Testis (tissue), 3 donors: ENCODE data around the gene APBB1IP. TPM values are rescaled to one million over a fixed set of nuclear protein-coding genes. Genes with fewer than 3 reads are reported as not detected.

Experiments
- DNase-seq: peaks from one replicate; pipeline ENCODE4 v3.0.0-alpha.2; 2019
- H3K27ac ChIP-seq, 2 donors: fragments of 200-600 bp; sonication (generic); one replicate each; pipeline ENCODE4 v1.5.1; 2019
- H3K27me3 ChIP-seq: fragments of 200-600 bp; sonication (generic); one replicate; pipeline ENCODE4 v1.5.1; 2019
- H3K36me3 ChIP-seq: fragments of 200-600 bp; sonication (generic); one replicate; pipeline ENCODE4 v1.5.1; 2017; ENCODE audit warnings: low read depth; ENCODE audit errors: missing control alignments
- H3K4me1 ChIP-seq: fragments of 200-600 bp; sonication (generic); one replicate; pipeline ENCODE4 v1.5.1; 2019
- H3K4me3 ChIP-seq, 2 donors: fragments of 200-600 bp; sonication (generic); one replicate each; pipeline ENCODE4 v1.5.1; 2017 to 2019
- H3K9me3 ChIP-seq: fragments of 200-600 bp; sonication (generic); one replicate; pipeline ENCODE4 v1.5.1; 2017
- POLR2A ChIP-seq: fragments of 450-650 bp; IDR thresholded peaks from one replicate; pipeline ENCODE4 v1.6.1; 2017; ENCODE audit warnings: antibody characterized with exemption, mild to moderate bottlenecking, moderate library complexity
- WGBS, 2 donors: methylation state at CpG; one replicate each; pipeline ENCODE4 v1.1.5; 2018; 5-methylcytosine and 5-hydroxymethylcytosine counted together
- intact Hi-C: fragments of 100-400 bp; cut with DNase I; formaldehyde crosslinking; loops from one replicate; pipeline ENCODE4 v1.15.1; 2023; ENCODE audit warnings: low total_unique reads
- polyA plus RNA-seq: library from polyadenylated mRNA; stranded (reverse); fragments of 350-450 nt; fragmentation: Illumina TruSeq; extraction: RNeasy Lipid Tissue Mini Kit (QIAGEN cat#74804); gene quantifications from one replicate; pipeline ENCODE4 v1.2.3, GENCODE V29; 2014; ENCODE audit warnings: low read depth, low replicate concordance; ENCODE audit not compliant: insufficient read depth
- total RNA-seq, 2 donors: library from RNA; depleted of rRNA; stranded (reverse); fragments of >200 nt; gene quantifications; one replicate each; pipeline ENCODE4 v1.2.3, GENCODE V29; 2016
- TF ChIP-seq, protein P1 (sequence below), 3 experiments: fragments of 450-650 bp in 2 of 3; fragments of 200-600 bp in 1 of 3; sonication (generic) in 1 of 3; IDR thresholded peaks; one replicate each; pipeline ENCODE4 v1.5.1; 2016 to 2019; ENCODE audit warnings: antibody characterized with exemption in 3 of 3, mild to moderate bottlenecking in 2 of 3, moderate library complexity in 1 of 3

Gene APBB1IP
- total and polyA plus RNA-seq, 3 donors from 2014 or later = 0.55 to 3.0 (median 2.0) TPM

DNA sequence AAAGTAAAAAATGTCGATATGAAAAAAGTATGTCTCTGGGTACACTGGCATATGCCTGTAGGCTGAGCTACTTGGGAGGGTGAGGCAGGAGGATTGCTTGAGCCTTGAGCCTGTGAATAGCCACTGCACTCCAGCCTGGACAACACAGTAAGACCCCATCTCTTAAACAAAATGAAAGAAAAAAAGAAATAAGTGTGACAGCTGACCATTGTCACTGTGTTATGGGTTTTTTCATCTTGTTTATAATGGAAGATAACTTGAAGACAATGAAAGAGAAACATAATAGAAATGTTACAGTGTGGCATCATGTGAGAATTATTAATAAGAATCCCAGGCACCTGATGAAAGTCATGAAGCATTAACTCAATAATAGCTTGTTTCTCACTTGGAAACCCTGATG is 75.0 kb downstream of the APBB1IP start:
- Histone ChIP-seq H3K36me3 (no peaks in the 10 kb centered on the region), H3K4me1 (no peaks in the 10 kb centered on the region), H3K27ac (no peak overlapping the region), H3K27me3 (no peaks in the 10 kb centered on the region), H3K4me3 (no peak overlapping the region), H3K9me3 (no peaks in the 10 kb centered on the region)
- WGBS, 2 donors = 86 to 96% methylated on average over 1 of the region's 1 CpG
- TF ChIP-seq, protein P1, sequence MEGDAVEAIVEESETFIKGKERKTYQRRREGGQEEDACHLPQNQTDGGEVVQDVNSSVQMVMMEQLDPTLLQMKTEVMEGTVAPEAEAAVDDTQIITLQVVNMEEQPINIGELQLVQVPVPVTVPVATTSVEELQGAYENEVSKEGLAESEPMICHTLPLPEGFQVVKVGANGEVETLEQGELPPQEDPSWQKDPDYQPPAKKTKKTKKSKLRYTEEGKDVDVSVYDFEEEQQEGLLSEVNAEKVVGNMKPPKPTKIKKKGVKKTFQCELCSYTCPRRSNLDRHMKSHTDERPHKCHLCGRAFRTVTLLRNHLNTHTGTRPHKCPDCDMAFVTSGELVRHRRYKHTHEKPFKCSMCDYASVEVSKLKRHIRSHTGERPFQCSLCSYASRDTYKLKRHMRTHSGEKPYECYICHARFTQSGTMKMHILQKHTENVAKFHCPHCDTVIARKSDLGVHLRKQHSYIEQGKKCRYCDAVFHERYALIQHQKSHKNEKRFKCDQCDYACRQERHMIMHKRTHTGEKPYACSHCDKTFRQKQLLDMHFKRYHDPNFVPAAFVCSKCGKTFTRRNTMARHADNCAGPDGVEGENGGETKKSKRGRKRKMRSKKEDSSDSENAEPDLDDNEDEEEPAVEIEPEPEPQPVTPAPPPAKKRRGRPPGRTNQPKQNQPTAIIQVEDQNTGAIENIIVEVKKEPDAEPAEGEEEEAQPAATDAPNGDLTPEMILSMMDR (IDR thresholded peaks at IDR 0.05) = no peak
- no peak for TF ChIP-seq POLR2A
- intact Hi-C loops = no loop called here
- no peak for DNase-seq

DNA sequence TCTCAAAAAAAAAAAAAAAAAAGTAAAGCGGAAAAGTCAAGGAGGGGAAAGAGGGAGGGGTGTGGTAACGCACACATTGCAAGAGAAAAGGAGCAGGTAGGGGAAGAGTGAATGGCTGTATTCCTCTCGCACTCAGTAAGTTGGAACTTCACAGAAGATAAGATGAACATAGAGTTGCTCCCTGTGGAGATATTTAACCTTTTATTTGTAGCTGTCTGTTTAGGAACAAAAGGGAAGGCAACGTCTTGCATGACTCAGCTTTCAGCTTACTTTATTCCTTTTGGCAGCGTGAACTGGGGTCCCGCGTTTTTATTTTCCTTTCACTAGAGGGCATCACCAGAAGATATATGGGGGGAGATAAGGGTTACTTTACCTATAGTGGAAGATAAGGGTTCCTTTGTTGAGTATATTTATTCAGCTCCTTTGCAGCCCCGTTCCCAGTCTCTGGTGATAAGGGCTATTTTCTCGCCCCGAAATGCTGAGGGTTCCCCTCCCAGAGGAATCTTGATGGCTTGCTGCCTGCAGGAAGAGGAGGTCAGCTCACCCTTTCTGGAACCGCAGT is 78.5 kb downstream of the APBB1IP start:
- Histone ChIP-seq H3K4me3 (no peak overlapping the region), H3K27ac (no peak overlapping the region), H3K4me1 (no peaks in the 10 kb centered on the region), H3K9me3 (no peaks in the 10 kb centered on the region), H3K27me3 (no peaks in the 10 kb centered on the region), H3K36me3 (no peaks in the 10 kb centered on the region)
- TF ChIP-seq POLR2A = no peak
- TF ChIP-seq, protein P1 (IDR thresholded peaks at IDR 0.05) = no peak
- DNase-seq = no peak
- WGBS, 2 donors = 24 to 44% methylated on average over 10 to 11 of the region's 11 CpGs
- intact Hi-C loops = no loop called here

DNA sequence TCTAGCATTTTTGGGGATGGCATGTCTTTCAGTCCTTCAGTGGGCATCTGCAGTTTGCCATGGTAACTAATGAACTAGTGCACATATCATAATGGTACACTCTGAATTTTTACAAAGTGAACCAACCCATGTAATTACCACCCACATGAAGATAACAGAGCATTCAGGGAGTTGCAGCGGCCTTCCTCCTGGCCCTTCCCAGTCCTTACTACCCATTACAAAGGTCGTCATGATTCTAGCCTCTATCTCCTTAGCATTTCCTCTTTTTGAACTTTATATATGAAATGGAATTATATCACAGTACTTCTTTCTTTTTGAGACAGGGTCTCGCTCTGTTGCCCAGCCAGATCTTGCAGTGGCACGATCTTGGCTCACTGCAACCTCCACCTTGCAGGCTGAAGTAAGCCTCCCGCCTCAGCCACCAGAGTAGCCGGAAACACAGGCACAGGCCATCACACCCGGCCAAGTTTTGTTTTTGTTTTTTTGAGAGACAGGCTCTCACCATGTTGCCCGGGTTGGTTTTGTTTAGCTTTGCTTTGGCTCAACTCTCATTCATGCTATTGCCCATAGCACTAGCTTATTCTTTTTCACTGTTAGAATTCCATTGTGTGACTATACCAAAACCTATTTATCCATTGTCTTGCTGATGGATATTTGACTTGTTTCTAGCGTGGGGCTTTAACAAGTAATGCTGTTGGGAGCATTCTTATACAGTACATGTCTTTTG is 79.2 kb downstream of the APBB1IP start:
- Histone ChIP-seq H3K9me3 (no peaks in the 10 kb centered on the region), H3K4me1 (no peaks in the 10 kb centered on the region), H3K4me3 (no peak overlapping the region), H3K27me3 (no peaks in the 10 kb centered on the region), H3K36me3 (no peaks in the 10 kb centered on the region), H3K27ac (no peak overlapping the region)
- no peak for TF ChIP-seq POLR2A
- TF ChIP-seq, protein P1 (IDR thresholded peaks at IDR 0.05) = no peak
- intact Hi-C loops = no loop called here
- no peak for DNase-seq
- 80 to 81% methylated on average over 9 of the region's 9 CpGs for WGBS, 2 donors

DNA sequence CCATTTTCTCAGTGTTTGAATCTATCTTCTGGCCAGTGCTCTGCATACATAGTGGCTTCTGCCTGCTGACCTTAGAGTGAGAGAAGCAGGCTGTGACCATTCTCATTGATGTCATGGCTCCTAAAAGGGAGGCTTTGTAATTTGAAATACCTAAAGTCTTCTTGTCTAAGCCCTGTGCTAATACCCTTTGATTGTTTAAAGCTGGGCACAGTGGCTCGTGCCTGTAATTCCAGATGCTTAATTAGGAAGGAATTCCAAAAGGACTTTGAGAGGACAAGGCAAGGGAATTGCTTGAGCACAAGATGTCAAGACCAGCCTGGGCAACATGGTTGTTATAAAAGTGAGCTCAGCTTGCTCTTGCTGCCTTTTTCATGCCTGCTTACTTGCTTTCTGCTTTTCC is 81.7 kb downstream of the APBB1IP start:
- H3K27me3 ChIP-seq = no peaks in the 10 kb centered on the region
- H3K27ac ChIP-seq = no peak overlapping the region
- H3K36me3 ChIP-seq = no peaks in the 10 kb centered on the region
- DNase-seq = no peak
- no peak overlapping the region for H3K4me3 ChIP-seq
- no peaks in the 10 kb centered on the region for H3K9me3 ChIP-seq
- TF ChIP-seq, protein P1 (IDR thresholded peaks at IDR 0.05) = no peak
- TF ChIP-seq POLR2A = no peak
- intact Hi-C loops = no loop called here
- H3K4me1 ChIP-seq = no peaks in the 10 kb centered on the region
- 86 to 91% methylated on average over 1 of the region's 1 CpG for WGBS, 2 donors

DNA sequence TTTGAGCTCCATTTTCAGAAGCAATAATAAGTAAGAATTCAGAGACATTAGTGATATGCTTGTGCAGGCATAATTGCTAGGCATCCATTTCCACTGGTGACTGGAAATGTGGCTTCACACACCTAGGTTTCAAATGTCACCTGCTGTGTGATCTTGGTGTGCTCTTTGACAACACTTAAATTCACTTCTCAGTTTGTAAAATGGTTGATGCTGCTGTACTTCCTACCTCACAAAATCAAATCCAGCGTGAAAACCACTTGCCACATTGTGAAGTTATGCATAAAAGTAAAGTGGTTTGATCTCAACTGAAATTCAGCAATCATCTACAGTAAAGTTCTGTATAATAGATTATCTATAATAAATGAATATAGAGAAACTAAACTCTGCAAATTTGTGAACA is 82.4 kb downstream of the APBB1IP start:
- H3K27me3 ChIP-seq = no peaks in the 10 kb centered on the region
- intact Hi-C loops = no loop called here
- no peak for DNase-seq
- 90% methylated on average over 1 of the region's 1 CpG for WGBS, 2 donors
- no peak overlapping the region for H3K27ac ChIP-seq
- H3K9me3 ChIP-seq = no peaks in the 10 kb centered on the region
- H3K4me3 ChIP-seq = no peak overlapping the region
- TF ChIP-seq, protein P1 (IDR thresholded peaks at IDR 0.05) = no peak
- no peak for TF ChIP-seq POLR2A
- H3K36me3 ChIP-seq = no peaks in the 10 kb centered on the region
- H3K4me1 ChIP-seq = no peaks in the 10 kb centered on the region
